Neural progenitor cell (in vitro differentiated cells): Measurements from ENCODE around the gene CTIF.

Experiments
- EZH2 ChIP-seq: fragments of 200-600 bp; sonication (generic); IDR thresholded peaks from 2 replicates; pipeline ENCODE4 v1.6.1; 2017; ENCODE audit warnings: antibody characterized with exemption, mild to moderate bottlenecking, moderate library complexity
- EZH2phosphoT487 ChIP-seq: fragments of 200-600 bp; sonication (generic); IDR thresholded peaks from 2 replicates; pipeline ENCODE4 v1.6.1; 2017; ENCODE audit warnings: antibody characterized with exemption
- TF ChIP-seq, protein P1 (sequence below): fragments of 200-600 bp; sonication (generic); IDR thresholded peaks from 2 replicates; pipeline ENCODE4 v1.5.1; 2017; ENCODE audit warnings: antibody characterized with exemption, mild to moderate bottlenecking

- TF ChIP-seq EZH2phosphoT487 (no peak), EZH2 (no peak)
- TF ChIP-seq, protein P1, sequence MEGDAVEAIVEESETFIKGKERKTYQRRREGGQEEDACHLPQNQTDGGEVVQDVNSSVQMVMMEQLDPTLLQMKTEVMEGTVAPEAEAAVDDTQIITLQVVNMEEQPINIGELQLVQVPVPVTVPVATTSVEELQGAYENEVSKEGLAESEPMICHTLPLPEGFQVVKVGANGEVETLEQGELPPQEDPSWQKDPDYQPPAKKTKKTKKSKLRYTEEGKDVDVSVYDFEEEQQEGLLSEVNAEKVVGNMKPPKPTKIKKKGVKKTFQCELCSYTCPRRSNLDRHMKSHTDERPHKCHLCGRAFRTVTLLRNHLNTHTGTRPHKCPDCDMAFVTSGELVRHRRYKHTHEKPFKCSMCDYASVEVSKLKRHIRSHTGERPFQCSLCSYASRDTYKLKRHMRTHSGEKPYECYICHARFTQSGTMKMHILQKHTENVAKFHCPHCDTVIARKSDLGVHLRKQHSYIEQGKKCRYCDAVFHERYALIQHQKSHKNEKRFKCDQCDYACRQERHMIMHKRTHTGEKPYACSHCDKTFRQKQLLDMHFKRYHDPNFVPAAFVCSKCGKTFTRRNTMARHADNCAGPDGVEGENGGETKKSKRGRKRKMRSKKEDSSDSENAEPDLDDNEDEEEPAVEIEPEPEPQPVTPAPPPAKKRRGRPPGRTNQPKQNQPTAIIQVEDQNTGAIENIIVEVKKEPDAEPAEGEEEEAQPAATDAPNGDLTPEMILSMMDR, result no peak
These were observed 288.7 kb downstream of the CTIF start for GRCh38 chr18:48827291-48828193.
